Stomach (tissue), 9 donors: ENCODE measurements around the gene UBAC2. TPM values are rescaled to one million over a fixed set of nuclear protein-coding genes. Genes with fewer than 3 reads are reported as not detected.
"Not testable (repeated sequence)": the region's sequence is repeated elsewhere in the genome, so short reads cannot be mapped to it uniquely, and the experiment has no call there.

Source experiments
- DNase-seq, 2 donors: peaks; one replicate each; pipeline versions ENCODE4 v3.0.0 to v3.0.0-alpha.2; 2013 to 2019
- H3K27ac ChIP-seq, 5 donors: fragments of 200-600 bp in 4 of 5; sonication (generic) in 4 of 5; one replicate each; pipeline ENCODE4 v1.5.1; 2013 to 2019; ENCODE audit warnings: mild to moderate bottlenecking in 1 of 5, moderate library complexity in 1 of 5
- H3K27me3 ChIP-seq, 3 donors: fragments of 200-600 bp; sonication (generic); one replicate each; pipeline ENCODE4 v1.5.1; 2017 to 2019; ENCODE audit warnings: mixed run types in 1 of 3
- H3K36me3 ChIP-seq, 4 donors: fragments of 200-600 bp; sonication (generic); 1 replicate in 3 of 4; 2 replicates in 1 of 4; pipeline ENCODE4 v1.5.1; 2016 to 2019
- H3K4me1 ChIP-seq, 4 donors: fragments of 200-600 bp; sonication (generic); one replicate each; pipeline ENCODE4 v1.5.1; 2016 to 2019
- H3K4me3 ChIP-seq, 4 donors: fragments of 200-600 bp; sonication (generic) in 3 of 4; one replicate each; pipeline ENCODE4 v1.5.1; 2016 to 2019; ENCODE audit warnings: mild to moderate bottlenecking in 1 of 4
- H3K9me3 ChIP-seq, 4 donors: fragments of 200-600 bp; sonication (generic); one replicate each; pipeline ENCODE4 v1.5.1; 2016 to 2019
- EP300 ChIP-seq: sonication (generic); formaldehyde crosslinking; IDR thresholded peaks from one replicate; pipeline ENCODE4 v1.6.1; 2017; ENCODE audit warnings: antibody characterized with exemption
- POLR2A ChIP-seq, 4 donors: fragments of 450-650 bp; IDR thresholded peaks; one replicate each; pipeline ENCODE4 v1.6.1; 2016; ENCODE audit warnings: antibody characterized with exemption in 4 of 4, control low read depth in 2 of 4, mild to moderate bottlenecking in 1 of 4, moderate library complexity in 1 of 4
- POLR2AphosphoS5 ChIP-seq, 3 donors: sonication (generic); formaldehyde crosslinking; IDR thresholded peaks; one replicate each; pipeline ENCODE4 v1.6.1; 2016; ENCODE audit warnings: antibody characterized with exemption in 3 of 3
- WGBS, 5 donors: extraction: QIAGEN DNeasy Blood & Tissue Kit in 3 of 5; methylation state at CpG; one replicate each; pipeline versions ENCODE4 v1.1.5 to v1.1.7; 2013 to 2018; 5-methylcytosine and 5-hydroxymethylcytosine counted together
- intact Hi-C: fragments of 100-400 bp; cut with DNase I; formaldehyde crosslinking; loops from one replicate; pipeline ENCODE4 v1.15.1; 2023; ENCODE audit warnings: low total_unique reads
- polyA plus RNA-seq, 3 donors: library from polyadenylated mRNA; stranded (reverse); fragments of 200-250 nt; gene quantifications; one replicate each; pipeline ENCODE4 v1.2.3, GENCODE V29; 2013
- total RNA-seq, 5 donors: library from RNA; depleted of rRNA; stranded (reverse); fragments of >200 nt; gene quantifications; one replicate each; pipeline versions ENCODE4 v1.1.0 to v1.2.3, GENCODE V29; 2014 to 2016
- TF ChIP-seq, protein P1 (sequence below), 7 experiments: fragments of 450-650 bp in 4 of 7; fragments of 200-600 bp in 3 of 7; sonication (generic) in 3 of 7; IDR thresholded peaks; one replicate each; pipeline ENCODE4 v1.5.1; 2016 to 2019; ENCODE audit warnings: antibody characterized with exemption in 7 of 7, control low read depth in 2 of 7, mild to moderate bottlenecking in 1 of 7
- donor health status: healthy with polysubstance abuse.
- donor health status: Bipolar disorder and iron deficiency.
- donor health status: healthy.

Gene UBAC2
- total and polyA plus RNA-seq, 8 donors = 18.1 to 68.8 (median 40.1) TPM

DNA sequence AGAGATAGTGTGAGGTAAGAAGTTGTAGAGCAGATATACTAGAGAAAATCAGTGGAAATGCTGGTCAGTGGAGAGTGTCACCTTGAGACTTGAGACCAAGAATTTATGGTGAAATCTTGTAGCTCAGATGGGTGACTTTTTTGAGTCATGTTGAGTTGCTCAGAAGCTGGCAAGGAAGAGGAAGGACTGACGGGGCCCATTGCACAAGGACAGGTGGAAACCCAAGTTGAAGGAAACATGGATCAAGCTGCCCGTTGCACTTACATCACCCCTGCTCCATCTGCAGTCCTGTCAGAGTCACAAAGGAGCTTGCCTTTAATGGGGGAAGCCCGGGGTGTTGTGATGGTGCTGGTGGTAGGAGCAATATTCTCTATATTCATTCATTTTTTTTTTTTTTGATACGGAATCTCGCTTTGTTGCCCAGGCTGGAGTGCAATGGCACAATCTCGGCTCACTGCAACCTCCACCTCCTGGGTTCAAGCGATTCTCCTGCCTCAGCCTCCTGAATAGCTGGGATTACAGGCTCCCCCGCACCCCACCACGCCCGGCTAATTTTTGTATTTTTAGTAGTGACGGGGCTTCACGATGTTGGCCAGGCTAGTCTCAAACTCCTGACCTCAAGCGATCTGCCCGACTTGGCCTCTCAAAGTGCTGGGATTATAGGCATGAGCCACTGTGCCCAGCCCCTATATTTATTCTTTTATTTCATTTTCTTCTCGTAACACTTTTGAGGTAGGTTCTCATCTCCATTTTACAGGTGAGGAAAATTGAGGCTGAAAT is 27.4 kb downstream of the UBAC2 start:
- 86 to 93% (median 90%) methylated on average over 14 to 15 of the region's 15 CpGs for WGBS, 5 donors
- Histone ChIP-seq H3K27ac (peak overlapping the region in 2 of 5 donors; percentile 5 to 44), H3K4me3 (no peak overlapping the region), H3K36me3 (peaks cover 0 to 7% (median 0%) of the 10 kb centered on the region in 4 donors), H3K4me1 (peaks cover 13 to 89% (median 41%) of the 10 kb centered on the region in 4 donors), H3K9me3 (no peaks in the 10 kb centered on the region), H3K27me3 (no peaks in the 10 kb centered on the region)
- no peak for TF ChIP-seq EP300
- no peak for TF ChIP-seq POLR2AphosphoS5 (IDR thresholded peaks at IDR 0.05)
- TF ChIP-seq, protein P1, sequence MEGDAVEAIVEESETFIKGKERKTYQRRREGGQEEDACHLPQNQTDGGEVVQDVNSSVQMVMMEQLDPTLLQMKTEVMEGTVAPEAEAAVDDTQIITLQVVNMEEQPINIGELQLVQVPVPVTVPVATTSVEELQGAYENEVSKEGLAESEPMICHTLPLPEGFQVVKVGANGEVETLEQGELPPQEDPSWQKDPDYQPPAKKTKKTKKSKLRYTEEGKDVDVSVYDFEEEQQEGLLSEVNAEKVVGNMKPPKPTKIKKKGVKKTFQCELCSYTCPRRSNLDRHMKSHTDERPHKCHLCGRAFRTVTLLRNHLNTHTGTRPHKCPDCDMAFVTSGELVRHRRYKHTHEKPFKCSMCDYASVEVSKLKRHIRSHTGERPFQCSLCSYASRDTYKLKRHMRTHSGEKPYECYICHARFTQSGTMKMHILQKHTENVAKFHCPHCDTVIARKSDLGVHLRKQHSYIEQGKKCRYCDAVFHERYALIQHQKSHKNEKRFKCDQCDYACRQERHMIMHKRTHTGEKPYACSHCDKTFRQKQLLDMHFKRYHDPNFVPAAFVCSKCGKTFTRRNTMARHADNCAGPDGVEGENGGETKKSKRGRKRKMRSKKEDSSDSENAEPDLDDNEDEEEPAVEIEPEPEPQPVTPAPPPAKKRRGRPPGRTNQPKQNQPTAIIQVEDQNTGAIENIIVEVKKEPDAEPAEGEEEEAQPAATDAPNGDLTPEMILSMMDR (IDR thresholded peaks at IDR 0.05) = no peak
- TF ChIP-seq POLR2A (IDR thresholded peaks at IDR 0.05) = no peak
- intact Hi-C loops = no loop called here
- no peak for DNase-seq

DNA sequence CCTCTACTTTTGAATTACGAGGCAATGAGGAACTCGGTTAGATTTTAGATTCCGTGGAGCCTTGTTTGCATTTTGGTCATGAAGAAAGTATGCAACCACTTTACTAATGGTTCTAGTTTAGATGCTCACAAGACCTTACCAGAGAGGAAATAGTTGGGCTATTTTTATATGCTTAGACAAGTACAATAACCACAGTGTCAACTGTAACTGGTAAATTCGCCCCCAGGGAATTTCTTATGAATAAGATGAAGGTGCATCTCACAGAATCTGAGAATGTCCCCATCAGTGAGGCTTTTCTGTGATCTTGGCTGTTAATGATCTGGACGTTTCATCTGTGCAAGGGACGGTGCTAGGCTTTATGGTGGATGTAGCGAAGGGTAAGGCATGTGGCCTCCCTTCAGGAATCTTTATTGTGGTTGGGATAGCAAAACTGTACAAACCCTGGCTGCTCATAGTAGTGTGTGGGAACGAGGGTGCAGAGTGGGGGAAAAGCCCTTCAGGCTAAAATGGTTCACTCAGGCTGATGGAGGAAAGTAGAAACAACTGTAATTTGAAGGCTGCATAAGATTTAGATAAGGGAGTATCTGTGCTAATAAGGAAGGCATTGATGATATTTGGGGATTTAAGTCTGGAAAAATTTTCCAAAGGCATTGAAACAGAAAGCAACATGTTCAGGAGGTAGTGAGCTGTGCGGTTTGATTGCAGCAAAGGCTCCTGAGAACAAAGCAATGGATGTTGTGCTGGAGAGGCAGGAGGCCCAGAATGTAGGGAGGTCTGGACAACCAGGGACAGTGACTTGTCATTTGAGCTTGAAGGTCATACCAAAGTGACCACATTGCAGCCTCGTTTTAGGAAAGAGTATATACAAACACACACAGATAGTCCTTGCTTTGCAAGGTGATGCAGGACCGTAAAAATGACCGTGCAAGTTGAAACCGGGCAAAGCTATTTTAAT is 28.4 kb downstream of the UBAC2 start:
- H3K9me3 ChIP-seq = no peaks in the 10 kb centered on the region
- intact Hi-C loops = no loop called here
- DNase-seq = no peak
- H3K36me3 ChIP-seq = peaks cover 0 to 7% (median 0%) of the 10 kb centered on the region in 4 donors
- 61 to 69% (median 66%) methylated on average over 13 of the region's 13 CpGs for WGBS, 5 donors
- no peak for TF ChIP-seq EP300
- TF ChIP-seq, protein P1 (IDR thresholded peaks at IDR 0.05) = no peak
- TF ChIP-seq POLR2A (IDR thresholded peaks at IDR 0.05) = no peak
- TF ChIP-seq POLR2AphosphoS5 (IDR thresholded peaks at IDR 0.05) = no peak
- no peaks in the 10 kb centered on the region for H3K27me3 ChIP-seq
- H3K27ac ChIP-seq = peak overlapping the region in 3 of 5 donors; percentile 5 to 44 (median 25)
- peaks cover 13 to 80% (median 38%) of the 10 kb centered on the region in 4 donors for H3K4me1 ChIP-seq
- no peak overlapping the region for H3K4me3 ChIP-seq

DNA sequence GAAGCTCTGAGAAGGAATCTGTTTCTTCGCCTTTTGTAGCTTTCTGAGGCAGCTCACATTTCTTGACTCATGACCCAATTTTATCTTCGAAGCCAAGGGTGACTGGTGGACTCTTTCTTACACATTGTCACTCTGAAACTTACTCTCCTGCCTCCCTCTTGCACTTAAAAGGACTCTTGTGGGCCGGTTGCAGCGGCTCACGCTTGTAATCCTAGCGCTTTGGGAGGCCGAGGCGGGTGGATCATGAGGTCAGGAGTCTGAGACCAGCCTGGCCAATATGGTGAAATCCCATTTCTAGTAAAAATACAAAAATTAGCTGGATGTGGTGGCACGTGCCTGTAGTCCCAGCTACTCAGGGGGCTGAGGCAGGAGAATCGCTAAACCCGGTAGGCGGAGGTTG is 29.9 kb downstream of the UBAC2 start:
- H3K27me3 ChIP-seq, H3K4me3 ChIP-seq, H3K9me3 ChIP-seq, H3K36me3 ChIP-seq, intact Hi-C loops, DNase-seq: not testable (repeated sequence)
- peaks cover 13 to 65% (median 31%) of the 10 kb centered on the region in 4 donors for H3K4me1 ChIP-seq
- 79 to 93% (median 86%) methylated on average over 12 of the region's 12 CpGs for WGBS, 5 donors
- peak overlapping the region in 3 of 5 donors; percentile 1 to 46 (median 7) for H3K27ac ChIP-seq

DNA sequence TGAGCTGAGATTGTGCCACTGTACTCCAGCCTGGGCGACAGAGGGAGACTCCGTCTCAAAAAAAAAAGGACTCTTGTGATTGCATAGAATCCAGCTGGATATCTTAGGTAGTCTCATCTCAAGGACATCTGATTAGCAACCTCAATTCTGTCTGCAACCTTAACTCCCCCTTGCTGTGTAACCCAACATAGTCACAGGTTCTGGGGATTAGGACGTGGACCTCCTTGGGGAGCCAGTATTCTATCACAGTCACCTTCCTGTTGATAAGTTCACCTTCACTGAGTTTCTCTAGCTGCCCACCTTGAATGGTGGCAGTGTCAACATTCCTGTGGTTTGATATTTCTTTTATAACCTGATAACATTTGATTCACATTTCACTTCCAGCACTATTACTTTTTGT is 30.3 kb downstream of the UBAC2 start:
- 66 to 76% (median 68%) methylated on average over 3 of the region's 3 CpGs for WGBS, 5 donors
- peaks cover 0 to 7% (median 0%) of the 10 kb centered on the region in 4 donors for H3K36me3 ChIP-seq
- no peak overlapping the region for H3K4me3 ChIP-seq
- H3K9me3 ChIP-seq = no peaks in the 10 kb centered on the region
- H3K4me1 ChIP-seq = peaks cover 13 to 61% (median 27%) of the 10 kb centered on the region in 4 donors
- TF ChIP-seq, protein P1 (IDR thresholded peaks at IDR 0.05) = no peak
- TF ChIP-seq POLR2AphosphoS5 (IDR thresholded peaks at IDR 0.05) = peak in 1 of 3 donors; percentile 18
- H3K27ac ChIP-seq = peak overlapping the region in 2 of 5 donors; percentile 1 to 7
- no peak for DNase-seq
- intact Hi-C loops = no loop called here
- no peaks in the 10 kb centered on the region for H3K27me3 ChIP-seq
